Activated T-cell treated with anti-CD3 and anti-CD28 coated beads for 48 hours (primary cell): ENCODE measurements around the gene FADS2.

Source experiments
- DNase-seq: peaks from one replicate; pipeline ENCODE4 v3.0.0-alpha.2; 2020; ENCODE audit warnings: low read depth

FADS2 gene

GRCh38 chr11:61826930-61827570, 1.1 kb upstream of the FADS2 start:
- no peak for DNase-seq

GRCh38 chr11:61828379-61828628, 204 bp downstream of the FADS2 start:
- DNase-seq: no peak

GRCh38 chr11:61828629-61829407, 718 bp downstream of the FADS2 start:
- peak; percentile 43 for DNase-seq

DNA sequence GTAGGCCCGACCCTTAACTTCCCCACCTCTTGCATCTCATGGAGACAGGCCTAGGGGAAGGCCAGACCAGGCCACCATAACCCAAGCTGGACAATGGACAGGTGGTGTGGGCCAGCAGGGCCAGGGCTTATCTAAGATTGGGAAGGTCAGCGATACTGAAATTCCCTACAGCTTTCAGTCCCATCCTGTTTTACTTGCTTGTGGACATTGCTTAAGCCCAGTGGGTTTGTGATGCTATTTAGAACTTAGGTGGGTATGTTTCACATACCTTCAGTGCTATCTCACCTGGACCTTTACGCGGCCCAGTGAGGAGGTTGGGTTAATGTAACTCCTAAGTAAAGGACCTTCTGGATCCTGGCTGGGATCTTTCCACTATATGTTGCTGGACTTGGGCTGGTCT, 1.7 kb downstream of the FADS2 start:
- no peak for DNase-seq

- no peak for DNase-seq
Observed at GRCh38 chr11:61830237-61831105, 2.4 kb downstream of the FADS2 start.

GRCh38 chr11:61832207-61832606, 4.1 kb downstream of the FADS2 start:
- no peak for DNase-seq

- no peak for DNase-seq
Observed at GRCh38 chr11:61832754-61833153, 4.7 kb downstream of the FADS2 start.

GRCh38 chr11:61833471-61833870, 5.4 kb downstream of the FADS2 start:
- DNase-seq: no peak

DNA sequence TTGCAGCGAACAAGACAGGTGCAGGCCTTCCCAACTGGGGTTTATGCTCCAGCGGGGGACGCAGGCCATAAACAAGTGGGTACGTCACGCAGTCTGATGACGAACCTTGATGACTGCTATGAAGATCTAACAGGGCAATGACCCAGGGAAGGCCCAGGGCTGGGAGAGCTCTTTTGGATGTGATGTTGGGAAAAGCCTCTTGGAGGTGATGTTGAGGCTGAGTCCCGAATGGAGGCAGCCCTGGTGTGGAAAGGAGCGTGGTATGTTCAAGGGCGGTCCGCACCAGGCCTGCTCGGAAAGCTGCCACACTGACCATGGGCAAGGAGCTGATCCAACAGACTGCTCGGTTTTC, 5.8 kb downstream of the FADS2 start:
- DNase-seq: no peak

DNA sequence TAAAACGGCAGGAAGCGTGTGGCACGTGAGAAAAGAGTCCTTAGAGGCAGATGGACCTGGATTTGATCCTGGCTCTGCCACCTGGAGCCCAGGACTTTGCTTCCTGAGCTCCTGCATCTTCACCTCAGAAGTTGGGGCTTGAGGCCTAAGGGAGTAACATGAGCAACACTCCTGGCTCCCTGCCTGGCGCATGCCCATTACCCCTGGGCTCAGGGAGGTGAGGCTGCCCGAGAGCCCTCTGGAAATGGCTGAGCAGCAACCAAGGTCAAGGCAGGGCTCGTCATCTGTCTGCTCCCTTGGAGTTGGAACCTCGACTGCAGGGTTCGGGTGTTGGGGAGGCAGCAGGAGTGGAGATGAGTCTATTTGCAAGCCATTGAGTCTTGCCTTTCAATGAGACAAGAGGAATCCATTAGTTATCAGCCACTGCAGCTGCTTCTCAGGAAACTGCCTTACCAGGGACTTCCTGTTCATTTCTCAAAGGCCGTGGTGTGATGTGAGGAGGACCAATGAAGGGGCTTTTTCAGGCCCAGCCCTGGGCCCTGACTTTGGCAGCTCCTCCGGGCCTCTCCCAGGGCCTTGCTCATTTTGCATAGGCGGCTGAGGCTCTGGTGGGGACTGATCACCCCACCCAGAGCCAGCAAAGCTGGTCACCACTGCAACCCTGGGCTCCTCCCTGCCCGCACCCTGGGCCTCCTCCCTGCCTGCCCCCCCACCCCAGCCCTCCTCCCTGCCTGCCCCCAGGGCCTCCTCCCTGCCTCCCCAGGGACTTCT, 6.4 kb downstream of the FADS2 start:
- DNase-seq: peak; percentile 42

- DNase-seq: no peak
Observed at GRCh38 chr11:61836193-61836592, 8.1 kb downstream of the FADS2 start.

DNA sequence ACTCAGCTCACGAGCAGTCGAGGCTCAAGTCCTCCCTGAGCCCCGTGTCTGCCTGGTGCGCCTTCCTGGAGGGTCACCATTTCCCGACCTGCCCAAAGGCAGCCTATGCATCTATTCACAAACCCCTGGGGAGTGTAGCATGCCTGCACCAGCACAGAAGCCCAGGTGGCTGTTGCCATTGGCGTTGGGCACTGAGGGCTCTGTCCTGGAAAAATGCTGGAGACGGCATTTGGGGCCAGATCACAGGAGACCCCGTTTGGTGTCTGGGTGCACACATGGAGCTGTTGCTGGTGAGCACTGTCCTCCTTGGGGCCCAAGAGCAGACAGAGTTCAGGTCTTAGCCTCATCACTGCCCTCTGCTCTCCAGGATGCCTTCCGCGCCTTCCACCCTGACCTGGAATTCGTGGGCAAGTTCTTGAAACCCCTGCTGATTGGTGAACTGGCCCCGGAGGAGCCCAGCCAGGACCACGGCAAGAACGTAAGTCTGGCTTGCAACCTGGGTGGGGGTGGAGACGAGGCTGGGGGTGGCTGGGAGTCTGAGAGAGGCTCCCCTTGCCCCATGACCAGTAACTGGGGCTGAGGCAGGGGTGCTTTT, 9.4 kb downstream of the FADS2 start:
- DNase-seq: no peak

GRCh38 chr11:61838501-61838900, 10.4 kb downstream of the FADS2 start:
- DNase-seq: no peak

- DNase-seq: no peak
Observed at GRCh38 chr11:61838921-61839320, 10.8 kb downstream of the FADS2 start.

GRCh38 chr11:61839742-61840141, 11.6 kb downstream of the FADS2 start:
- DNase-seq: no peak

DNA sequence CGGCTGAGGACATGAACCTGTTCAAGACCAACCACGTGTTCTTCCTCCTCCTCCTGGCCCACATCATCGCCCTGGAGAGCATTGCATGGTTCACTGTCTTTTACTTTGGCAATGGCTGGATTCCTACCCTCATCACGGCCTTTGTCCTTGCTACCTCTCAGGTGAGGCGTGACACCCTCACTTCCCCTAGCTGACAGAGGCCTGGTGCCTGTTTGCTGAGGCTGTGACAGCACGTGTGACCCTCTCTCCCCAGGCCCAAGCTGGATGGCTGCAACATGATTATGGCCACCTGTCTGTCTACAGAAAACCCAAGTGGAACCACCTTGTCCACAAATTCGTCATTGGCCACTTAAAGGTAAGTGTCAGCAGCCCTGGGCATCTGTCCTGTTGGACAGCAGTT, 12.3 kb downstream of the FADS2 start:
- DNase-seq: no peak

DNA sequence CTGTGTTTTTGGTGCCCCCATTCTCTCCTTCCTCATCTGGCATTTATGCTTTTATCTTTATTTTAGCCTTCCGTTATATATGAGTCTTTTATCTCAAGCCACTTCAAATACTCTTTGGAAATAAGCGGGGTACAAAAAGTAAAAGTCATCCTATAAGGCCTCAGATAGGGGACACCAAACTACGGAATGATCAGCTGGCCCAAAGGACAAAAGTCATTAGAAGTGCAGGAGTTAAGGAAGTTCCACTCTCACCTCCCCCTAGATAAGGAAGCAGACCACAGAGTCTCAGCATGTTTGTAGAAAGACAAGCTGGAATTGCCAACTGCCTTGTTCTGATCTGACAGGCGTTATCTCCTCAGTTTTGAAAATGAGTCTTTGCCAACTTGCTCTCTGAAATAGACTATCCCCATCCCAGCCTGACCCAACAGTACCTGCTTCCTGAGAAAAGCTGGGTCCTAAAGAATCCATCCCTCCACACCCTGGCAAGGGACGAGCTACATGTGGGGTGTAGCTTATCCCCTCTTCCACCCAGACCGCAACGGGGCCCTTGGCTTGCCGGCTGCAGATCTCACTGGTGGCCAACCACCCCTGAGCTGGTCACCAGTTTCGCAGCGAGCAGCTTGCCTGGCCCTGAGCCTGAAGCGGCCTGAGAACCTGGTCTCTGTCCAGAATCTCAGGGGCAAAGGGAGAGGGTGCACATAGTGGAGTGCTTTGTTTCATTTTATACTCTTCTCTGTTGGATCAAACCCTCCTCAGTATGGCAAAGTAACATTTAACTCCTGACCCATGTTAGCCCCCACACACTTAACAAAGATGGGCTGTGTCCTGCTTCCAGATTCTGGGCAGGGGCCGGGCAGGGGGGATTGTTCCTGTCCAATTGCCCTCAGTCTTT, 13.8 kb downstream of the FADS2 start:
- DNase-seq: no peak

GRCh38 chr11:61842528-61842820, 14.4 kb downstream of the FADS2 start:
- DNase-seq: no peak

DNA sequence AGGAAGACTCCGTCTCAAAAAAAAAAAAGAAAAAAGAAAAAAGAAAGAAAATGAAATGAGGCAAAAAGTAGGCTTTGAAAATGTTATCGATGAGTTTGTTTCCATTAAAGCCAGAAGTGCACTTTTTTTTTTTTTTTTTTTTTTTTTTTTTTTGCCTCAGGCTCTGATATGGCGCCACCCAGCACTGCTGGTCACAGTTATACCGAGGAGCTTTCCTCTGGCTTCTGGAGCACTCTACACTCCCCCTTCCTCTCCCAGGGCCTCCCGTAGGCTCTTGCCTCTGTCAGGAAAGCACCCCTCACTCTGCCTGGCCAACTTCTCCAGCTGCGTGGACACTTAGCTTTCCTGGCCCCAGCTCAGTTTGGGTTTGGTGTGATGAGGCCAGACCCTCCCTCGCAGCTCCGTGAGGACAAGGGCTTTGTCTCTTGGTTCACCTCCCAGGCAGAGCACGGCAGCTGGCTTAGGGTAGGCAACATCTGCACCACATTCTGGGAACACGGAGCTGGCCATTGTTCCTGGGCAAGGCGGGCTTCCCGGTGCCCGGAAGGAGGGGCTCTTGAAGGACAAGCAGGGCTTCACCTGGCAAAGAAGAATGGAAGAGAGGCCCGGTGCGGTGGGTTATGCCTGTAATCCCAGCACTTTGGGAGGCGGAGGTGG, 16.9 kb downstream of the FADS2 start:
- no peak for DNase-seq

DNA sequence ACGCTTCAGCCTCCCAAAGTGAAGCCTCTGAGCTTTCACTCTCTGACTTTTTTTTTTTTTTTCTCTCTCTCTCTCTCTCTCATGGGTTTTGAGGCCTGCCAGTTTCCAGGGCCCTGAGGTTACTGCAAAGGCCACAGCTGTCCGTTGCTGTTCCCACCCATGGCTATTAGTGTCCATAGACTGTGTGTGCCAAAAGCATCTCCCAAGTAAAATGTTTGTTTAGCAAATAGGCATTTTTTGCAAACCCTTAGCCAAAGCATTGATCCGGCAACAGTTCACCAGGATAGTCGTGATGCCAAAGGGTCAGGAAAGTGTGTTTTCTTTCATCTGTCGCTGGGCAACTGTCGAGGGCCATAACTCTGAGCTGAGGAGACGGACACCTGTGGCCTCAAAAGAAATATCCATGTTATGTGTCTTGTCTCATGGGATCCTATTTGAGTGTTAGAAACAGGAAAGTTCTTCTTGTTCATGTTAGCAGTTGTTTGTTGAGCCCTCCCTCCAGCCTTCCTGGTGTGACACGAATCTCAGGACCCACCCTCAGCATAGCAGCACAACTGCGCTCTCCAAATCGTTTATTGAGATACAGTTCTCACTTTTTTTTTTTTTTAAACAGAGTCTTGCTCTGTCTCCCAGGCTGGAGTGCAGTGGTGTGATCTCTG, 18.4 kb downstream of the FADS2 start:
- DNase-seq: no peak
